Adrenal gland (tissue), 12 donors: ENCODE results near the gene KDM7A. TPM values are rescaled to one million over a fixed set of nuclear protein-coding genes. Genes with fewer than 3 reads are reported as not detected.

Experiments
- DNase-seq, 7 donors: peaks; one replicate each; pipeline ENCODE4 v3.0.0-alpha.2; 2019 to 2020
- H3K27ac ChIP-seq, 5 donors: fragments of 200-600 bp; sonication (generic) in 4 of 5; 1 replicate in 3 of 5; 2 replicates in 2 of 5; pipeline versions ENCODE4 v1.5.1 to v1.8.0; 2016 to 2020; ENCODE audit warnings: mild to moderate bottlenecking in 1 of 5
- H3K27me3 ChIP-seq: fragments of 200-600 bp; 2 replicates; pipeline ENCODE4 v1.8.0; 2021
- H3K36me3 ChIP-seq, 2 donors: fragments of 200-600 bp; replicated peaks in 1 of 2; 1 replicate in 1 of 2; 2 replicates in 1 of 2; pipeline versions ENCODE4 v1.5.1 to v1.8.0; 2018 to 2022
- H3K4me1 ChIP-seq, 2 donors: fragments of 200-600 bp; replicated peaks in 1 of 2; 1 replicate in 1 of 2; 2 replicates in 1 of 2; pipeline versions ENCODE4 v1.5.1 to v1.8.0; 2018 to 2021
- H3K4me3 ChIP-seq, 4 donors: fragments of 200-600 bp; sonication (generic) in 3 of 4; one replicate each; pipeline ENCODE4 v1.5.1; 2016 to 2018
- H3K9me3 ChIP-seq, 3 donors: fragments of 200-600 bp; sonication (generic) in 1 of 3; replicated peaks in 1 of 3; 1 replicate in 2 of 3; 2 replicates in 1 of 3; pipeline versions ENCODE4 v1.5.1 to v1.8.0; 2016 to 2021
- CTCF ChIP-seq, 6 experiments: fragments of 450-650 bp in 4 of 6; fragments of 200-600 bp in 2 of 6; sonication (generic) in 1 of 6; IDR thresholded peaks; 1 replicate in 5 of 6; 2 replicates in 1 of 6; pipeline versions ENCODE4 v1.5.1 to v1.8.0; 2016 to 2021; ENCODE audit warnings: antibody characterized with exemption in 6 of 6, mild to moderate bottlenecking in 2 of 6, moderate library complexity in 1 of 6
- POLR2A ChIP-seq, 2 donors: fragments of 450-650 bp; IDR thresholded peaks; one replicate each; pipeline ENCODE4 v1.6.1; 2017; ENCODE audit warnings: antibody characterized with exemption in 2 of 2, mild to moderate bottlenecking in 2 of 2, moderate library complexity in 1 of 2
- WGBS, 4 donors: extraction: QIAGEN DNeasy Blood & Tissue Kit in 2 of 4; methylation state at CpG; one replicate each; pipeline versions ENCODE4 v1.1.5 to v1.1.7; 2013 to 2017; 5-methylcytosine and 5-hydroxymethylcytosine counted together
- intact Hi-C, 2 donors: fragments of 100-400 bp; cut with DNase I; formaldehyde crosslinking; loops; one replicate each; pipeline versions ENCODE4 v1.14.1 to v1.15.0; 2022 to 2023
- polyA plus RNA-seq, 3 donors: library from polyadenylated mRNA; stranded (reverse); fragments of 200-250 nt in 2 of 3; fragments of 350-450 nt in 1 of 3; fragmentation: Illumina TruSeq in 1 of 3; extraction: RNeasy Lipid Tissue Mini Kit (QIAGEN cat#74804) in 1 of 3; gene quantifications; one replicate each; pipeline ENCODE4 v1.2.3, GENCODE V29; 2013 to 2014
- total RNA-seq, 9 donors: library from RNA; depleted of rRNA in 4 of 9; stranded (reverse); fragments of >200 nt in 4 of 9; fragments of 120-200 nt in 1 of 9; fragmentation: NEBNext Ultra II Directional in 1 of 9; extraction: Animal tissue kit (Norgen Biotek cat#: 25700) in 1 of 9; gene quantifications; one replicate each; pipeline versions ENCODE4 v1.1.0 to v1.2.4, GENCODE V29; 2013 to 2023
- donor health status: healthy with polysubstance abuse.
- donor health status: Bipolar disorder and iron deficiency.
- donor health status: DM: yes; HTN: yes; CAD: no.
- donor health status: DM: no; HTN: no; CAD: no.
- donor health status: DM: no; HTN: no; CAD: no.
- donor health status: DM: yes; HTN: yes; CAD: no.

The KDM7A gene
- total and polyA plus RNA-seq, 12 donors = 1.4 to 10.5 (median 4.7) TPM

- H3K36me3 ChIP-seq = no peaks in the 10 kb centered on the region
- intact Hi-C loops = no loop called here
Measured at GRCh38 chr7:140222814-140223213, 46.0 kb upstream of the KDM7A start.

GRCh38 chr7:140219672-140220524 lies 43.1 kb upstream of the KDM7A start:
- intact Hi-C loops = no loop called here
- DNase-seq = no peak
- 79 to 86% (median 84%) methylated on average over 10 of the region's 10 CpGs for WGBS, 4 donors
- Histone ChIP-seq H3K27ac (no peak overlapping the region), H3K4me1 (no peaks in the 10 kb centered on the region), H3K4me3 (no peak overlapping the region), H3K27me3 (no peaks in the 10 kb centered on the region), H3K9me3 (no peaks in the 10 kb centered on the region), H3K36me3 (no peaks in the 10 kb centered on the region)
- TF ChIP-seq CTCF (IDR thresholded peaks at IDR 0.05) (no peak), POLR2A (IDR thresholded peaks at IDR 0.05) (no peak)

More at GRCh38 chr7:140222814-140223213, 46.0 kb upstream of the KDM7A start:
- WGBS, 4 donors = 73 to 80% (median 76%) methylated on average over 6 to 10 of the region's 10 CpGs
- TF ChIP-seq CTCF (IDR thresholded peaks at IDR 0.05) = no peak
- no peak for TF ChIP-seq POLR2A (IDR thresholded peaks at IDR 0.05)
- H3K4me1 ChIP-seq = no peaks in the 10 kb centered on the region
- no peaks in the 10 kb centered on the region for H3K9me3 ChIP-seq
- H3K27ac ChIP-seq = no peak overlapping the region
- DNase-seq = no peak
- H3K27me3 ChIP-seq = no peaks in the 10 kb centered on the region
- no peak overlapping the region for H3K4me3 ChIP-seq

GRCh38 chr7:140218656-140219055 lies 41.9 kb upstream of the KDM7A start:
- no peak overlapping the region for H3K4me3 ChIP-seq
- no peaks in the 10 kb centered on the region for H3K9me3 ChIP-seq
- H3K27me3 ChIP-seq = no peaks in the 10 kb centered on the region
- 84 to 96% (median 90%) methylated on average over 4 of the region's 4 CpGs for WGBS, 4 donors
- H3K27ac ChIP-seq = no peak overlapping the region
- intact Hi-C loops = no loop called here
- H3K4me1 ChIP-seq = no peaks in the 10 kb centered on the region
- no peak for DNase-seq
- no peaks in the 10 kb centered on the region for H3K36me3 ChIP-seq
- TF ChIP-seq POLR2A (IDR thresholded peaks at IDR 0.05) (no peak), CTCF (IDR thresholded peaks at IDR 0.05) (no peak)

GRCh38 chr7:140217750-140218501 lies 41.1 kb upstream of the KDM7A start:
- H3K27ac ChIP-seq = no peak overlapping the region
- no peaks in the 10 kb centered on the region for H3K4me1 ChIP-seq
- TF ChIP-seq POLR2A (IDR thresholded peaks at IDR 0.05) = no peak
- TF ChIP-seq CTCF (IDR thresholded peaks at IDR 0.05) = no peak
- H3K27me3 ChIP-seq = no peaks in the 10 kb centered on the region
- intact Hi-C loops = no loop called here
- no peaks in the 10 kb centered on the region for H3K36me3 ChIP-seq
- WGBS, 4 donors = 90 to 97% (median 92%) methylated on average over 4 of the region's 4 CpGs
- no peaks in the 10 kb centered on the region for H3K9me3 ChIP-seq
- no peak for DNase-seq
- no peak overlapping the region for H3K4me3 ChIP-seq
